Measurements from ENCODE around the gene PIK3CD.
"Not testable (repeated sequence)": the region's sequence is repeated elsewhere in the genome, so short reads cannot be mapped to it uniquely, and the experiment has no call there.

The PIK3CD gene

DNA sequence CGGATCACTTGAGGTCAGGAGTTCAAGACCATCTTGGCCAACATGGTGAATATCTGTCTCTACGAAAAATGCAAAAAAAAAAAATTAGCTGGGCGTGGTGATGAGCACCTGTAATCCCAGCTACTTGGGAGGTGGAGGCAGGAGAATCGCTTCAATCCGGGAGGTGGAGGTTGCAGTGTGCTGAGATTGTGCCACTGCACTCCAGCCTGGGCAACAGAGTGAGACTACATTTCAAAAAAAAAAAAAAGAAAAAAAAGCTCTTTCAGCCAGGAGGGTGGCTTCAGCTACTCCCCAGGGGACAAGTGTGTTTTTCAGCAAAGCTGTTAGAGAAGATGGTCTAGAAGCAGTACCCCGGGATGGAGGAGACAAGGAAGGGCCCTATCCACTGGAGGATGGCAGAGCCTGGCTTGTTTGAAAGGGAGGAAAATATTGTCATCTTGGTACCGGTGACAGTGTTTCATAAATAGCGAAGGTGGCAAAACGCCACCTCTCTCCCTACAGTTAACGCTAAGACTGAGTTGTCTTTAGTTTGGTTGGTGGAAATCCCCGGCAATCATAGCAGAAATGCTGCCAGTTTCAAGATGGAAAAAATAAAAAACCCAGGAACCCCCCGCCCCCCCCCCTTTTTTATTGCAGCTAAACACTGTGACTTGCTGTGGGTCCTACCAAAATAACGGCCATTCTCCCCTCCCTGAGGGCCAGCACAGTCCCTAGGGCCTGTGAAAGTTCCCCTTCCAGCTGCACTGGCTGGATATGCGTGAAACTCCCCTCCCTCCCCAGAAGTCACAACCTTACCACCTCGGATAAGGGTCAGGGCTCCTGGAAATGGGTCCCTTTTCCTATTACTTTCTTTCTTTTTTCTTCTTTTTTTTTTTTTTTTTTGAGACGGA is 3.5 kb downstream of the PIK3CD start:
- no peak for DNase-seq

GRCh38 chr1:9655836-9656235 is 4.3 kb downstream of the PIK3CD start:
- no peak for DNase-seq

- DNase-seq, result no peak
These were observed 6.0 kb downstream of the PIK3CD start for GRCh38 chr1:9657521-9658032.

- no peak for DNase-seq
These were observed 6.7 kb downstream of the PIK3CD start for GRCh38 chr1:9658199-9658598.

DNA sequence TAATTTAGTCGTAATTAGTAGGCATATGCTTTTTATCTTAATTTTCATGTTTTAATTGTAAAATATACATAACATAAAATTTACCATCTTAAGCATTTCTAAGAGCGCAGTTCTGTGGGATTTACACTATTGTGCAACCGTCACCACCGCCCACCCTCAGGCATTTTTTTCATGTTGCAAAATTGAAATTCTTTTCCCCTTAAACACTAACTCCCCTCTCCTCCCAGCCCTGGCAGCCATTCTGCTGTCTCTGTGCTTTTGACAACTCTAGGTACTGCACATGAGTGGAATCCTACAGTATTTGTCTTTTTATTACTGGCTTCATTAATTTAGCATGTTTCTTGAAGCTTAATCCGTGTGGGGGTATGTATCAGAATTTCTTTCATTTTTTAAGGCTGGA is 7.8 kb downstream of the PIK3CD start:
- no peak for DNase-seq

DNA sequence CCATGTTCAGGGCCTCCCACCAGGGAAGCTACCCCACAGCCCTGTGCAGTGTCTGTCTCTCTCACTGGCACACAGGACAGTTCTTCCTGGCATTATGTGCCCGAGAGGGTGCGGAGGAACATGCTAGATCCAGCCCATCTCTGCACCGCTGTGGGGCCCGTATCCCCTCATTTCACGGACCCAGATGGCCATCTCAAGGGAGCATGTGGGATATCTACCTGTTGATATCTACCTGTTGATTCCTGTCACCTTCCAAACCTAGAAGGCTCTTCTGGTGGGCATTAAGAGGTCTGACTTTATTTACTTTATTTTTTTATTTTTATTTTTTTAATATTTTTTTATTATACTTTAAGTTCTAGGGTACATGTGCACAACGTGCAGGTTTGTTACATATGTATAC is 11.7 kb downstream of the PIK3CD start:
- DNase-seq, result no peak

- DNase-seq, result no peak
These were observed 13.7 kb downstream of the PIK3CD start for GRCh38 chr1:9665193-9665592.

- DNase-seq, result no peak
These were observed 16.5 kb downstream of the PIK3CD start for GRCh38 chr1:9668080-9668479.

DNA sequence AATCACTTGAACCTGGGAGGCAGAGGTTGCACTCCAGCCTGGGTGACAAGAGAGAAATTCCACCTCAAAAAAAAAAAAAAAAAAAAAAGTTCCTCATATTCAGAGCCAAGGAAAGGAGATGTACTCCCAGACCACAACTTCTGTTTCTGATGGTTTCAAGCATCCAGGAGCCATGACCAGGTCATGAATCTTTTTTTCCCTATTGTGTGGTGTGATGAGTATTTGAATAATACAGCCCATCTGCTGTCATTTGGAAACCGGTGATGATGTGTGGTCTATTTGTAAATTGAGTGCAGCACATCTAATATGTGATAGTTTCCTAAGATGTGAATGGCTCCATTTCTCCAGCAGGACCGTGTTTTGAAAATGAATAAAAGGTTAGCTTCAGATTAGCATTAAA is 18.6 kb downstream of the PIK3CD start:
- DNase-seq, result no peak

GRCh38 chr1:9671377-9672140 is 20.0 kb downstream of the PIK3CD start:
- DNase-seq, result no peak

DNA sequence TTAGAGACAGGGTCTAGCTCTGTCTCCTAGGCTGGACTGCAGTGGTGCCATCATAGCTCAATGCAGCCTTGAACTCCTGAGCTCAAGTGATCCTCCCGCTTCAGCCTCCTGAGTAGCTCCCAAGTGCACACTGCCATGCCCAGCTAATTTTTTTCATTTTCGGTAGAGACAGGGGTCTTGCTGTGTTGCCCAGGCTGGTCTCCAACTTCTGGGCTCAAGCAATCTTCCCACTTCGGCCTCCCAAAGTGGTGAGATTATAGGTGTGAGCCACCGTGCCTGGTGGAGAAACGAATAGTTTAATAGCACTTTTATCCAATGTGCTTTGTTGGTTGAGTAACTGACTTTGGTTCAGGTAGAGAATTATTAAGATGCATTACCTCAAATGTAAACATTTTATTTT is 20.9 kb downstream of the PIK3CD start:
- no peak for DNase-seq

DNA sequence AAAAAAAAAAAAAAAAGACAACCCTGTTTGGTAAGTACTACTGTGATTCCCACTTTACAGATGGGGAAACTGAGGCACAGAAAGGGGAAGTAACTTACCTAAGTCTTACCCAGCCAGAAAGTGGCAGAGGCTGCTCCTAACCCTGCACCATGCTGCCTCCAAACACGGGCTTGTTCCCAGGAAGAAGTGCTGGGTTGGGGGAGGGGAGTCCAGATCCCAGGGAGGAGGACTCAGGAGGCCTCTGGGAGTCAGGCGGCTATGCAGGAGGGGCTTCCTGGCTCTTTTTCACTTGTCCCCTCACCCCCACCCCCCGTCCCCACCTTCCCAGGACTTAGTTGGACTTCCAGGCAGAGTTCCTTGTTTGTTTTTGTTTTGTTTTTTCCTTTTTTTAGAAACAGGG is 23.9 kb downstream of the PIK3CD start:
- no peak for DNase-seq

- DNase-seq, result not testable (repeated sequence)
These were observed 24.6 kb downstream of the PIK3CD start for GRCh38 chr1:9676128-9676527.

DNA sequence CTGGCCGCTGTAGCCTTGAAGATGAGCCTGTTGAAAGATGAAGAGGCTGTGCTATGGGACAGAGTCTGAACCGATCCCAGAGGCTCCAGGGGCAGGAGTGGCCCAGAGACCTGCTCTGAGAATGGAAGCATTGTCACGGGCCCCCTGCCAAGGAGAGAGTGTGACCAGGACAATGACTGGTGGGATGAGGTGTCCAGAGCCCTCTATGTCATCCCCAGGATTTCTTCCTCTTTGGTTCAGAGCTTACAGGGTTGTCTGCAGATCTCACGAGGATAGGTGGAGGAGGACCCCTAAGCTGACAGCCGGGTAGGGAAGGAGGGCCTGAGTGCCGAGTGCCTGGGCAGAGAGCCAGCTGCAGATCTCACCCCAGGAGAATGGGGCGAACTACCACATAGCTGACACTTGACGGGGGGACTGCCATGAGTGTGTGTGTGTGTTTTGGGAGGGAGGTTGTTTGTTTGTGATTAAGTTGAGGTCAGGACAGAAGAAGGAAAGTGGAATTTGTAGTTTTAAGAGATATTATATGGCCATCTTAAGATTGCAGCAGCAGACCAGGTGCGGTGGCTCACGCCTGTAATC is 25.4 kb downstream of the PIK3CD start:
- DNase-seq, result no peak

DNA sequence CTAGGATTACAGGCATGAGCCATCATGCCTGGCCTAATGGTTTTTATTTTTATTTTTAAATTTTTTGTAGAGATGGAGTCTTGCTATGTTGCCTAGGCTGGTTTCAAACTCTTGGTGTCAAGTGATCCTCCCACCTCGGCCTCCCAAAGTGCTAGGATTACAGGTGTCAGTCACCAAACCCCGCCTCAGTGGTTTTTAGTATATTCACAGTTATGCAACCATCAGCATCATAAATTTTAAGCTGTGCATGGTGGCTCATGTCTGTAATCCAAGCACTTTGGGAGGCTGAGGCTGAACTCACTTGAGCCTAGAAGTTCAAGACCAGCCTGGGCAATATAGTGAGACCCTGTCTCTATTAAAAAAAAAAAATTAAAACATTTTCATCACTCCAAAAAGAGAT is 28.6 kb downstream of the PIK3CD start:
- no peak for DNase-seq

GRCh38 chr1:9680828-9681227 is 29.3 kb downstream of the PIK3CD start:
- no peak for DNase-seq

DNA sequence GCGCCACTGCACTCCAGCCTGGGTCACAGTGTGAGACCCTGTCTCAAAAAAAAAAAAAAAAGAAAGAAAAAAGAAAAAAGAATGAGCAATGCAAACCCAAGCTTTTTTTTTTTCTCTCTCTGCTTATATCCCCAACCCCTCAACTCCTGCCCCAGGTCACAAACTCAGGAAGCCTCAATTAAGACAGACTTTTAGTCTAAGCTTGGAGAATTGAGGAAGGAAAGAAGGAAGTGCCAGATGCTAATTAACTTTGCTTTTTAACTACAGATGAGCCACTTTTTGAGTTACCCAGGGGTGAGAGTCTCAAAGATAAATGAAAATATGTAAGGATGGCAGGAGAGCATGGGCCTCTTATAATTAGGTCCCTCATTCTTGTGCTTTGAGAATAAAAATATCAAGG is 33.3 kb downstream of the PIK3CD start:
- no peak for DNase-seq

GRCh38 chr1:9687120-9687873 is 35.8 kb downstream of the PIK3CD start:
- peak; percentile 8 for DNase-seq

DNA sequence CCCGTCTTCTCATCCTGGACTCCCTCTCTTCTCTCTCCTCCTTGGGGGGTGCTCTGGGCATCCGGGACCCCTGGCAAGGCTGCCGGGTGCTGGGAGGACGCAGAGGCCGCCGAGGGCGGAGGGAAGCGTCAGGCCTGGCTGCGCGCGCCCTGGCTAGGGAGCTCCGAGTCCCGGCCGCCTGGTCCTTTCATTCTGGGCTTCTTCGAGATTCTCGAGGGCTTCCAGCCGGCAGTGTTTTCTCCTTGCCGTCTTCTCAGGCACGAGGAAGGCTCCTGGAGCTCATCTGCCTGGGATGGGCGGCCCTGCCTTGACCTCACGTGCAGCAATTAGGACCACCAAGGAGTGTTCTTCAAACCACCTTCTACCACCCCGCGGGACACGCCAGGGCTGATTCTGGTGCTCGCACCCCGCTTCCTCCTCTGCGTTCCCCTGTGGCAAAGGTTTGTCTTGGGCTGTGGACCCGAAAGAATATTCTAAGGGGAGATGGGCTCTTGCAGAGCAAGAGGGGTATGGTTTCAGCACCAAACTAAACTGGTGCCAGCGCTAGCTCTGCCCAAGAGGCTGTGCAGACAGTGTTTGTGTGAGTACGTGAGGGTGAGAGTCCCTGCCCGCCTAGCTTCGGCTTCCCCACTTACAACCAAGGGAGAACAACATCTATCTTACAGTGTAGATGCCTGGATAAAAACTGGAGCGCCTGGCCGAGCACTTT is 36.5 kb downstream of the PIK3CD start:
- no peak for DNase-seq

DNA sequence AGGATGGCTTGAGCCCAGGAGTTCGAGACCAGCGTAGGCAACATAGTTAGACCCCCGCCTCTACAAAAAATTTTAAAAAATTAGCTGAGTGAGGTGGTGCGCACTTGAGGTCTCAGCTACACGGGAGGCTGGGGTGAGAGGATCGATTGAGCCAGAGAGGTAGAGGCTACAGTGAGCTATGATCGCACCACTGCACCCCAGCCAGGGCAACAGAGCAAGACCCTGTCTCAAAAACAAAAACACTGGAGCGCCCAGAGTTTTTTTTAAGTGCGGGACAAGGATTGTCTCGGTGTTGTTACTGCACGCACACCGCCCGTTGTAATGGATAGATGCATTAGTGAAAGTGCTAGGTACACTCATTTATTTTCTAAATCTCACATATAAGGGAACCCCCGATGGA is 37.1 kb downstream of the PIK3CD start:
- no peak for DNase-seq

GRCh38 chr1:9689011-9689706 is 37.6 kb downstream of the PIK3CD start:
- DNase-seq, result no peak

DNA sequence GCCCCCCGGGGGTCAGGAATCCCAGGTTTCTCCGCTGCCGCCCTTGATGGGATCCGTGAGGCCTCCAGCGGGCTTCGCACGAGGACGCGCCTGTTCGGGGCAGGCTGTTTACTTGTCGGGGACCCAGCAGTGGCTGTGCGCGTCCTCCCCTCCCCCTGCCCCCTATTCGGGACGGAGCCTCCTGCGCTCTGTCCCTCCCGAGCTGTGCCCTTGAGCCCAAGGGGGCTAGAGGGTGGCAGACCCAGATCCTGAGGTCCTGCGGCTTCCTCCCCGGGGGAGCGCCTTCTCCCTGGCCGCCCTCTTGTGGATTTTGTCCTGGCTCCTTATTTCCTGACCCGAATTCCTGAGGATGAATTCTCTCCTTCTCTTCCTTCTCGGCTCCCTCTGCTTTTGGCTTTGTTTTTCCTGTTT is 38.4 kb downstream of the PIK3CD start:
- no peak for DNase-seq
